Measurements from ENCODE around the gene B3GAT3.
"Not testable (repeated sequence)": the region's sequence is repeated elsewhere in the genome, so short reads cannot be mapped to it uniquely, and the experiment has no call there.

Gene B3GAT3

DNA sequence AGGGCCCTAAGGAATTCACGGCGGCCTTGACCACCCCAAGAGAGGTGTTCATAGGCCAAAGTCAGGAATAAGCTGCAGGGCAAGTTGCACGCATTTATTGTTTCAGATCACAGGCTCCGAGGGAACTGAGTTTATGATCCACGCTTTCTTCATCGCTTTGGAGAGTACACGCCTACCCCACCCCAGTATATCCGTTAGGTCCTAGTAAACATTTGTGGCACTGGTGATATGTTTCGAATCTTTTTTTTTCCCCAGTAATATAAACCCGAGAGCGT is 23.8 kb upstream of the B3GAT3 start:
- DNase-seq = no peak

- DNase-seq = no peak
Measured at GRCh38 chr11:62644220-62644619, 22.4 kb upstream of the B3GAT3 start.

DNA sequence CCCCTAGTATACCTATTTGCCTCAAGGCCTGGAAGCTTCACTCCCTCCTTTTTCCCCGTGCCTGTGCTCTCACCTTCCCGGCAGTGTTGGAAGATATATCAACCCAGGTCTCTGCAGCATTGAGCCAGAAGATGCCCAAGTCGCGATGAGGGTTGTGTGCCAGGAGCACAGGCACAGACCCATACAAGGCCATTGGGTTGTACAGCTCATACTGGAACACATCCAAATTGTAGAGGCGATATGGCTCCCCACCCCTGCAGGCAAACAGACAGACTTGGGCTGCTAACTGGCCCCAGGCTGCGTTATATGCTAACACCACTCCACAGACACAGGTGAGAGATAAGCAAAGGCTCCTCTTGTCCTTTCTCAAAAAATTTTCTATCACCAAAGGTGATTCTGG is 10.7 kb upstream of the B3GAT3 start:
- DNase-seq = no peak

GRCh38 chr11:62627713-62628112 is 5.9 kb upstream of the B3GAT3 start:
- DNase-seq = no peak

- no peak for DNase-seq
Measured at GRCh38 chr11:62622476-62623089, 797 bp upstream of the B3GAT3 start.

- no peak for DNase-seq
Measured at GRCh38 chr11:62621027-62621566, 689 bp downstream of the B3GAT3 start.

- not testable (repeated sequence) for DNase-seq
Measured at GRCh38 chr11:62616957-62617356, 4.8 kb downstream of the B3GAT3 start.

DNA sequence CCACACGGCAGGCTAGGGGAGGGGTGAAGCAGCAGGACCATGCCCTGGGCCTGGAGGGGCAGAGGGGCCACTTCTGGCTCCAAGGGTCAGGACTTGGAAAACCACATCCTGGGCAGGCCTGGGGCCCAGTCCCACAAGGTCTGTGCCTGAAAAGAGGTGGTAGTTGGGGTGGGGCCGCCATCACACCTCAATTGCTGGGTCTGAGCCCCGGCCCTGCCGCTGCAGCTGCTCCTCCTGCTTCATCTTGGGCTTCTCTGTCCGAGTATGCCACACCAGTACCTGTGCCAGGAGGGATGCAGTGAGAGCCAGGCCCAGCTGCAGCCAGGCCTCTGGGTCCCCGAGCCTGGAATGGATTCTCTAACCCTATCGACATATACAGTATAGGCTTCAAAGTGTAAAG is 6.3 kb downstream of the B3GAT3 start:
- no peak for DNase-seq

DNA sequence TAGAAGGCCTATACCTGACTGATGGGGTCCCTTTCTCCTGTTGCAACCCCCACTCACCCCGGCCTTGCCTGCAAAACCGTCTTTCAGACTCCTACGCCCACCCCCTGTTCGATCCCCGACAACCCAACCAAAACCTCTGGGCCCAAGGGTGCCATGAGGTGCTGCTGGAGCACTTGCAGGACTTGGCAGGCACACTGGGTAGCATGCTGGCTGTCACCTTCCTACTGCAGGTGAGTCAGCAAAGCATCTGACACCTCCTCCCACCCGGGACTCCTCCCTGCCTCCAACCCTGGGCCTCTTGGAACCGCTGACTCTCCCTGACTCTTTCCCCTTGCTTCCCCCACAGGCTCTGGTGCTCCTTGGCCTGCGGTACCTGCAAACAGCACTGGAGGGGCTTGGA is 7.5 kb downstream of the B3GAT3 start:
- no peak for DNase-seq

- DNase-seq = no peak
Measured at GRCh38 chr11:62613291-62613778, 8.5 kb downstream of the B3GAT3 start.

DNA sequence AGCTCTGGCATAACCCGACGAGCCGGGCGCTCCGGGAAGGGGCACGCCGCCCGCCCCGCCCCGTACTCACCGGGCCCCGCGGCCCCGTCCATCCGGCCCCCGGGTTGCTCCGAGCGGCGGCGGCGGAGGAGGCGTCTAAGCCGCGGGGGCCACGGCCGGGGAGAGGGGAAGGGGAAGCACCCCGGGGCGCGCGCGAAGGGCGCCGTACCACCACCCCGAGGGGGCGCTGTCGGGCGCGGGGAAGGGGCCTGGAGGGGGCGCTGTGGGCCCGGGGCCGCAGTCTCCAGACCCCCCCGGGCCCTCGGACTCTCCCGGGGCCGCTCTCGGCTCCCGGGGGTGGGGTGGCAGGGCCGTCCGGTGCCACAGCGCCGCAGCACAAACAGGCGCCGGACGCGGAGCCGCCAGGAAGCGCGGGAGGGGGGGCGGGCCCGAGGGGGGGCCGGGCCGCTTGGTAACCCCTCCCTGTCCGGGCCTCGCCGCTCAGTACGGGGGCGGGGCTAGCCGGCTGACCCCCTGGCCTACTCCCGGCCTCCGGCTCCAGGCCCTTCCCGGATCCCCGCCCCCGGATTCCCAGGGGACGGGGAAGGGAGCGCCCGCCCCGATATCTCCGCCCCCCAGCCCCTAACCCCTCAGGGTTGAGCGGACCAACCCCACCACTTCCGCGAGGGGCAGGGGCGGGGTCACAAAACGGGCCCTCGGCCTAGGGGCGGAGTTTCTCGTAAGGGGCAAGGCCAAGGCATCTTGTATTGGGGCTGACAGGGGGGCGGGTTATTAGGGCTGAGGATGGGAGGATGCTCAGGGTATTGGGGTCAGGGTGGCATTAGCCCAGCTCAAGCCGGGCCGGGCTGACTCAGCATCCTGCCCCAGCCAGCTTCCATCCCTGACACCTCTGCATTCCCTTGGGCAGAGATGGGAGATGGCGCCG is 9.2 kb downstream of the B3GAT3 start, which contains the start of the genes EML3 and ROM1:
TSS of gene EML3 (minus strand) at position 410 of the 925 bp plus-strand sequence. CDS start at position 92, 318 bp downstream.
TSS of gene ROM1 (plus strand) at position 892 of the 925 bp plus-strand sequence. CDS start at position 917, 25 bp downstream.
- DNase-seq = peak; percentile 83

DNA sequence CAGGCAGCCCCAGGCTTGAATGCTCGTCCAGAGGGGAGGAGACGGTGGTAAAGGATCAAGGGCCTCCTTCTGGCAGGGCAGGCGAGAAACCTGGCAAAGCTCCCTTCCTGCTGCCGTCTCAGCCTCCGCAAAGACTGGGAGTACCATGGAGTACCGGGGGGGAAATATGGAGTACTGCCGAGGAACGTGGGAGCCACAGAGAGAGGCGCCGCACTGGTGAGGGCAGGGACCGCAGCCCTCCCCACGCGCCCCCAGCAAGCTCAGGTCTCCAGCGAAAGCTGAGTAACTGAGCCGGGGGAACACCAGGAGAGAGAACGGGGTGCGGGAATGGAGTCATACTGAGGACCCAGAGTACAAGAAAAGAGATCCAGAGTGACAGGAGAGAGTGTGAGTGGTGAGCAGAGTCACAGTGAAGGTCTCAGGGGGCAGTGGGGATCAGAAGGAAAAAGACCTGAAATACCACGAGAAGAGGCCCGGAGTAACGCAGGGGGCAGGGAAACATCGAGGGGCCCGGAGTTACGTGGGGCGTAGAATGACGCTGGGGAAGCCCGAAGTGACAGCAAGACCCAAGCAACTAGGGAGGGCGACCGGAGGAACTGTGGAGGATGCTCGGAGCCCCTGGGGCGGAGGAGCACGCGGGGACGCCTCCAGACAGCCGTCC is 10.0 kb downstream of the B3GAT3 start:
- DNase-seq = no peak

GRCh38 chr11:62610814-62611704 is 10.7 kb downstream of the B3GAT3 start:
- DNase-seq = no peak

DNA sequence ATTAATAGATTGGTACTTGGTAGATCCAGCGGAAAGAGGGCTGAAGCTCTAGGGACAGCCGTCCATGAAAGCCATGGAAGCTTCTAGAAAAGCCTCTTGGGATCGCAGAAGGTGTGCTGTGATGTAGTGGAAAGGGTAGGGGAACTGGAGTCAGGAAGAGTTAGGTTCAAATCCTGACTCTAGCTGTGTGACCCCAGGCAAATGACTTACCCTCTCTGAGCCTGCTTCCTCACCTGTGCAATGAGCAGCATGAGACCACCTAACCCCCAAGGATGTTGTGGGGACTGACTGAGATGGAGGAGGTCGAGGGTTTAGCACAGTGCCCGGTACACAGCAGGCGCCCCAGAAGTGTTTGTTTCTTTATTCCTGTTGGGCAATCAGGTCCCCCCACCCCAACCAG is 11.4 kb downstream of the B3GAT3 start:
- DNase-seq = no peak

DNA sequence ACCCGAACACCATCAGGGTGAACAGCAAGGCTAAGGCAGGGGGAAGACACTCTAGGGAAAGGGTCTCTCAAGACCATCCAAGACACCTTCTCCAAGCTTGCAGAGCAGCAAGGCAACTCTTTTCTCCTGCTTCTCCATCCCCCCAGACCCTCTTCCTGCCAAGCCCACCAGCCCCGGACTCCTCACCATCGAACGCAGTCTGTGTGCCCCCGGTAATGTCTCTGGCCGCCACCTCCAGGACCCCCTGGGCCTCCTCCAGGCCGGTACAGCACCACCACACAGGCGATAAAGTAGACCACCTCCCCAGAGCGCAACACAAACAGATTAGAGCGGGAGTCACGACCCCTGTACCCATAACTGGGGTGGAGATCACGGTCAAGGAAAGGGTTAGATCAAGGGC is 13.0 kb downstream of the B3GAT3 start:
- no peak for DNase-seq

DNA sequence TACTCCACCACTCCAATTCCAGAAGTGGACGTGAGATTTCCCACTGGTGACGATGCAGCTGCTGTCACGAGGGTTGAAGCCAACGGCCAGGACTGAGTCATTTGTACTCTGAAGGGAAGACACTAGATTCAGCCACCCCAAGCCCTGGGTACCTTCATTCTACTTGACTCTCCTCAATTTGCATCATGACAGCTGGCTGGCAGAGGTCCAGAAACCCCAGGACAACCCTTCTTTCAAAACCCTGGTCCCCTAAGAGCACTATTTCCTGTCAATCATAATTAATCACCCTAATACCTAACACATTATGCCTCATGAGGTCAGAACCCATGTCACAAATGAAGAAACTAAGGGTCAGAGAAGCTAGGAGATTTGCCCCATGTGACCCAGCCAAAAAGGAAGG is 14.1 kb downstream of the B3GAT3 start:
- no peak for DNase-seq

DNA sequence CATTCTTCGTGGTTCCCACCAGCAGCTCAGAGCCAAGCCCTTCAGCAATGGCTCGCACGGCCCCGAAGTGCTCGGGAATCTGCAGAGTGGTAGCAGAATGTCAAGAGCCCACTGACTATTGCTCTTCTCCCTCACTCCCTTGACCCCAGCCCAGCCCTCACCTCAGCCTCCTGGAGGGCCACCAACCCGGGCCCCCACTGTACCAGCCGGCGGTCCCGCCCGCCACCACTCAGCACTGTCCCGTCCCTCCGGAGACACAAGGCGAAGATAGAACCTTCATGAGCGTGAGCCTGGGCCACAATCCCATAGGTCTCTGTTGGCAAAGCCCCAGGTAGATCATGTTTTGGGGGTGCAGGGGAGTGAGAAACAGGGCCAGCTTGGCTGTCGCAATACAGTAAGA is 15.9 kb downstream of the B3GAT3 start:
- no peak for DNase-seq

- no peak for DNase-seq
Measured at GRCh38 chr11:62605467-62605866, 16.3 kb downstream of the B3GAT3 start.

- no peak for DNase-seq
Measured at GRCh38 chr11:62604460-62605120, 17.2 kb downstream of the B3GAT3 start.

- DNase-seq = no peak
Measured at GRCh38 chr11:62603776-62604299, 17.9 kb downstream of the B3GAT3 start.

DNA sequence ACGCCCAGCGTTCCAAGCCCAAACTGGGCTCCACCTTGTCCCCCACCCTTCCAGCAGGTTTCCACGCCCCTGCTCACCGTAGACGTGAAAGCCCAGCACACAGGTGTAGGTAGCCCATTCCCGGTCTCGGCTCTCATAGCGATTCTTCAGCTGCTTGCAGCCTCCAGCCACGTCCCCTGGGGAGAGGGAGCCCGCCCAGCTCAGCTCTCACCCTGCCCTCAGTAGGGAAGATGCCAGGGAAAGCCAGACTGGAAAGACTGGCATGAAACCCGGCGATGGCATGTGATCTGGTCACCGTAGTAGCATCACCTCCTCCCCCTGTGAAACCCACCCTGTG is 18.7 kb downstream of the B3GAT3 start:
- DNase-seq = no peak
